ENCODE measurements around the gene SH3RF1.

The SH3RF1 gene

DNA sequence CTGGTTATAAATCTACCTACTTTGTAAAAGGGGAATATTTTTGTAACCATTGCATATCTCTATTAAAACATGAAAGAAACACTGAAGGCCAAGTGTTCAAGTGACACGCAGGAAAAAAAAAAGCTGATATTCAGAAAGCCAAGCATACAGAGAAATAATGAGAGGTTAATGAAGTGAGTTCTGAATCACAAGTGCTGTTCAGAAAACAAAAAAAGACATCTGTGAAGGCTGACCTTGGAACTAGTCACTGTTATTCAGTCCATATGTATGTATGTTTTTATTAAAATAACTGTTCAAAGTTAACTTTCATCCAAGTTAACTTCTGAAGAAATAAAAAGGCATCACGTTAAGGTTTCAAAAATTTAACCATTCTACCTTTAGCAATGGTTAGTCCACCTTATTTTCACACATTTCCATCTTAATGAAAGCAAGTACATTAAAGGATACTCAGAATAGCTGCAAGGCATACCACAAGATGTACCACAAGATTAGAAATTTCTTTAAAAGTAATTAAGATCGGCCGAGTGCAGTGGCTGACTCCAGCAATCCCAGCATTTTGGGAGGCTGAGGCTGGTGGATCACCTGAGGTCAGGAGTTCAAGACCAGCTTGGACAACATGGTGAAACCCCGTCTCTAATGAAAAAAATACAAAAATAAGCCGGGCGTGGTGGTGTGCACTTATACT is 31.4 kb downstream of the SH3RF1 start:
- H3K4me3 ChIP-seq (ENCODE audit: low read length), result no peak overlapping the region
- H3K4me2 ChIP-seq (ENCODE audit: low read length), result no peak overlapping the region
- no peak overlapping the region for H3K27ac ChIP-seq (ENCODE audit: low read length)
- H3K9ac ChIP-seq (ENCODE audit: low read length), result no peak overlapping the region
- no peaks in the 10 kb centered on the region for H3K4me1 ChIP-seq (ENCODE audit: low read length)
- no peaks in the 10 kb centered on the region for H3K36me3 ChIP-seq (replicated peaks; ENCODE audit: low read depth, low read length)
- H4K20me1 ChIP-seq (ENCODE audit: insufficient read depth, low read length), result no peaks in the 10 kb centered on the region
- H3K9me3 ChIP-seq (ENCODE audit: insufficient read depth, low read length), result no peaks in the 10 kb centered on the region
- TF ChIP-seq EZH2phosphoT487 (IDR thresholded peaks at IDR 0.05; ENCODE audit: low read depth), result no peak
- TF ChIP-seq, protein P1, sequence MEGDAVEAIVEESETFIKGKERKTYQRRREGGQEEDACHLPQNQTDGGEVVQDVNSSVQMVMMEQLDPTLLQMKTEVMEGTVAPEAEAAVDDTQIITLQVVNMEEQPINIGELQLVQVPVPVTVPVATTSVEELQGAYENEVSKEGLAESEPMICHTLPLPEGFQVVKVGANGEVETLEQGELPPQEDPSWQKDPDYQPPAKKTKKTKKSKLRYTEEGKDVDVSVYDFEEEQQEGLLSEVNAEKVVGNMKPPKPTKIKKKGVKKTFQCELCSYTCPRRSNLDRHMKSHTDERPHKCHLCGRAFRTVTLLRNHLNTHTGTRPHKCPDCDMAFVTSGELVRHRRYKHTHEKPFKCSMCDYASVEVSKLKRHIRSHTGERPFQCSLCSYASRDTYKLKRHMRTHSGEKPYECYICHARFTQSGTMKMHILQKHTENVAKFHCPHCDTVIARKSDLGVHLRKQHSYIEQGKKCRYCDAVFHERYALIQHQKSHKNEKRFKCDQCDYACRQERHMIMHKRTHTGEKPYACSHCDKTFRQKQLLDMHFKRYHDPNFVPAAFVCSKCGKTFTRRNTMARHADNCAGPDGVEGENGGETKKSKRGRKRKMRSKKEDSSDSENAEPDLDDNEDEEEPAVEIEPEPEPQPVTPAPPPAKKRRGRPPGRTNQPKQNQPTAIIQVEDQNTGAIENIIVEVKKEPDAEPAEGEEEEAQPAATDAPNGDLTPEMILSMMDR (IDR thresholded peaks at IDR 0.05; ENCODE audit: low read depth, low read length), result no peak
- H2AFZ ChIP-seq (ENCODE audit: low read depth, low read length), result no peak overlapping the region
- no peaks in the 10 kb centered on the region for H3K27me3 ChIP-seq (ENCODE audit: low read depth, low read length)
- H3K79me2 ChIP-seq (ENCODE audit: low read length), result no peaks in the 10 kb centered on the region

DNA sequence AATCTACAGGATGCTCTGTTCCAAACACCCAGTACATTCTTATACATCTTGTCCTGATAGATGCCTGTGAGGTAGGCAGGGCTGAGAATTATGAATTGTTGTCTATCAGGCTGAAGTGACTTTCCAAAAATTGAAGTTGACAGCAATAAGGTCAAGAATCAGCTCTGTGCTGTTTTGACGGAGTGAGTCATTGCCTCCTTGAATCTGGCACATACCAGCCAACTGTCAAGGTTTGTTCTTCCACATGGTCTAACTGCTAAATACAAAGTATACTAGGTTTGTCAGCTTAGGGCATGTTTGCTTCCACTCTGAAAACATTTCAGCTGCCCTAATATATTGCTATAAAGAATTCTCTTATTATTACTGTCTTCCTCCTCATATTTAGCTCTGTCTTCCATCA is 32.3 kb downstream of the SH3RF1 start:
- no peak overlapping the region for H3K4me3 ChIP-seq (ENCODE audit: low read length)
- no peaks in the 10 kb centered on the region for H3K79me2 ChIP-seq (ENCODE audit: low read length)

DNA sequence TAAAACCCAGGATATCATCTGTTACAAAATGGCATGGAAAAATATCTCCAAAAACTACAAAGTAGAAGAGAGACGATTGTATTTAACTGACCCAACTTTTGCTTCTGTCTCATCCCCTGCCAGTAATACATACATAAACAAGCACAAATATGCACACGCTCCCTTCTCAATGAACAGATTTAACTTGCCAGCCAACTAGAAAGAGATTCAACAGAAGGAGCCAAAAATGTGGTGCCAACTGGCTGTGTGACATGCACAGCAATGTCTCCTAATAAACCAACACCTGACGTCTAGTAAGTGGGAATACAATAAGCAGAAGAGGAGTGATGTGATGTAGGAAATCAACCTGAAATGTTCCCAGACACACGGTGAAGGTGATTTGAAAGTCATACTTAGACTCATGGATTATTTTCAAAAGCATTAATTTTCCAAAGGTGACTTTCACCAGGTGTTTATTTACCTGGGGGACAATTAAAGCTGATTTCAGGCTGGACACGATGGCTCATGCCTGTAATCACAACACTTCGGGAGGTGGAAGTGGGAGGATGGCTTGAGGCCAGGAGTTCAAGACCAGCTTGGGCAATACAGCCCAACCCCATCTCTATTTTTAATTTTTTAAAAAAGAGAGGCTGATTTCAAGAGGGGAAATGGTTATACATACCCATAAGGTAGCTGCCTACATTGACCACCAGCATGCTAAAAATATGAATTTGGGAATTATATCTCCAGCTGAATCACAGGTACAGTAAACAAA is 33.7 kb downstream of the SH3RF1 start:
- H3K27ac ChIP-seq (ENCODE audit: low read length), result no peak overlapping the region

More for the DNA sequence above, 32.3 kb downstream of the SH3RF1 start:
- Histone ChIP-seq H4K20me1 (ENCODE audit: insufficient read depth, low read length) (no peaks in the 10 kb centered on the region), H3K4me1 (ENCODE audit: low read length) (no peaks in the 10 kb centered on the region), H3K27ac (ENCODE audit: low read length) (no peak overlapping the region), H3K9me3 (ENCODE audit: insufficient read depth, low read length) (no peaks in the 10 kb centered on the region), H3K36me3 (replicated peaks; ENCODE audit: low read depth, low read length) (no peaks in the 10 kb centered on the region), H3K4me2 (ENCODE audit: low read length) (no peak overlapping the region), H2AFZ (ENCODE audit: low read depth, low read length) (no peak overlapping the region), H3K9ac (ENCODE audit: low read length) (no peak overlapping the region), H3K27me3 (ENCODE audit: low read depth, low read length) (no peaks in the 10 kb centered on the region)
- TF ChIP-seq EZH2phosphoT487 (IDR thresholded peaks at IDR 0.05; ENCODE audit: low read depth), result no peak
- TF ChIP-seq, protein P1 (IDR thresholded peaks at IDR 0.05; ENCODE audit: low read depth, low read length), result no peak

DNA sequence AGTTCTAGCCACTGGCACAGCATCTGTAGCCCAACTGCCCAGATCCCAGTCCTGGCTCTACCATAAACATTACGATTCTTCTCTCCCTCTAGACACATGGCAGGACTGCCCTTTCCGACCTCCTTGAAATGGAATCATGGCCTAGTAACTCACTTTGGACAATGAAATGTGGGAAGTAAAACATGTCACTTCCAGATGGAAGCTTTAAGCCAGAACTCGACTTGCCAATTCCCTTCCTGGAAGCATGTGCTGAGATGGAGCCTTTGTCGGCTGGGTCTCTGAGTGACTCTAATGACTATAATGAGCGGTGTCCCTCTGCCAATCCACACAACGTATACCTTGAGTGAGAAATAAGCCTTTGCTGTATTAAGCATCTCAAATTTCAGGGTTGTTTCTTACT is 34.7 kb downstream of the SH3RF1 start:
- H3K27me3 ChIP-seq (ENCODE audit: low read depth, low read length), result no peaks in the 10 kb centered on the region
- H4K20me1 ChIP-seq (ENCODE audit: insufficient read depth, low read length), result no peaks in the 10 kb centered on the region
- no peak overlapping the region for H2AFZ ChIP-seq (ENCODE audit: low read depth, low read length)
- TF ChIP-seq EZH2phosphoT487 (IDR thresholded peaks at IDR 0.05; ENCODE audit: low read depth), result no peak
- TF ChIP-seq, protein P1 (IDR thresholded peaks at IDR 0.05; ENCODE audit: low read depth, low read length), result no peak
- no peak overlapping the region for H3K9ac ChIP-seq (ENCODE audit: low read length)
- no peak overlapping the region for H3K4me3 ChIP-seq (ENCODE audit: low read length)
- no peak overlapping the region for H3K27ac ChIP-seq (ENCODE audit: low read length)
- H3K4me2 ChIP-seq (ENCODE audit: low read length), result no peak overlapping the region
- no peaks in the 10 kb centered on the region for H3K4me1 ChIP-seq (ENCODE audit: low read length)
- no peaks in the 10 kb centered on the region for H3K9me3 ChIP-seq (ENCODE audit: insufficient read depth, low read length)
- H3K79me2 ChIP-seq (ENCODE audit: low read length), result no peaks in the 10 kb centered on the region
- H3K36me3 ChIP-seq (replicated peaks; ENCODE audit: low read depth, low read length), result no peaks in the 10 kb centered on the region

More for the DNA sequence above, 33.7 kb downstream of the SH3RF1 start:
- H4K20me1 ChIP-seq (ENCODE audit: insufficient read depth, low read length), result no peaks in the 10 kb centered on the region
- H3K9ac ChIP-seq (ENCODE audit: low read length), result no peak overlapping the region
- no peak overlapping the region for H3K4me3 ChIP-seq (ENCODE audit: low read length)
- H3K36me3 ChIP-seq (replicated peaks; ENCODE audit: low read depth, low read length), result no peaks in the 10 kb centered on the region
- TF ChIP-seq, protein P1 (IDR thresholded peaks at IDR 0.05; ENCODE audit: low read depth, low read length), result no peak
- TF ChIP-seq EZH2phosphoT487 (IDR thresholded peaks at IDR 0.05; ENCODE audit: low read depth), result no peak
- H2AFZ ChIP-seq (ENCODE audit: low read depth, low read length), result no peak overlapping the region
- no peak overlapping the region for H3K4me2 ChIP-seq (ENCODE audit: low read length)
- H3K27me3 ChIP-seq (ENCODE audit: low read depth, low read length), result no peaks in the 10 kb centered on the region
- no peaks in the 10 kb centered on the region for H3K9me3 ChIP-seq (ENCODE audit: insufficient read depth, low read length)
- H3K4me1 ChIP-seq (ENCODE audit: low read length), result no peaks in the 10 kb centered on the region
- H3K79me2 ChIP-seq (ENCODE audit: low read length), result no peaks in the 10 kb centered on the region
